ENCODE data around the gene FLT3.
"Not testable (repeated sequence)": the region's sequence is repeated elsewhere in the genome, so short reads cannot be mapped to it uniquely, and the experiment has no call there.

FLT3 gene

DNA sequence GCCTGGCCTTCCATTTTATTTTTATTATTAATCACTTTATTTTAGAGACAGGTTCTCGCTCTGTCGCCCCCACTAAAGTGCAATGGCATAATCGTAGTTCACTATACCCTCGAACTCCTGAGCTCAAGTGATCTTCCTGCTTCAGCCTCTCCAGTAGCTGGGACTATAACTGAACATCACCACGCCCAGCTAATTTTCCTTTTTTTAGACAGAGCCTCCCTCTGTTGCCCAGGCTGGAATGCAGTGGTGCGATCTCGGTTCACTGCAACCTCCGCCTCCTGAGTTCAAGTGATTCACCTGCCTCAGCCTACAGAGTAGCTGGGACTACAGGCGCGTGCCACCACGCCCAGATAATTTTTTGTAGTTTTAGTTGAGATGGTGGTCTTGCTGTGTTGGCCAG, 31.3 kb upstream of the FLT3 start:
- Histone ChIP-seq H3K9me3 (ENCODE audit: control insufficient read depth, insufficient read depth, low read length) (no peaks in the 10 kb centered on the region), H3K36me3 (ENCODE audit: control insufficient read depth, insufficient read depth, low read length) (no peaks in the 10 kb centered on the region), H3K4me1 (ENCODE audit: control insufficient read depth, insufficient read depth, low read length) (no peaks in the 10 kb centered on the region), H3K27ac (ENCODE audit: low read length) (no peak overlapping the region), H3K27me3 (ENCODE audit: control insufficient read depth, insufficient read depth, low read length) (no peaks in the 10 kb centered on the region), H3K4me3 (ENCODE audit: low read length) (no peak overlapping the region)
- WGBS (ENCODE audit: insufficient coverage, insufficient read length): no CpG with 5 or more reads among the region's 11 CpGs
- no peak for DNase-seq (ENCODE audit: low read depth, low spot score)

DNA sequence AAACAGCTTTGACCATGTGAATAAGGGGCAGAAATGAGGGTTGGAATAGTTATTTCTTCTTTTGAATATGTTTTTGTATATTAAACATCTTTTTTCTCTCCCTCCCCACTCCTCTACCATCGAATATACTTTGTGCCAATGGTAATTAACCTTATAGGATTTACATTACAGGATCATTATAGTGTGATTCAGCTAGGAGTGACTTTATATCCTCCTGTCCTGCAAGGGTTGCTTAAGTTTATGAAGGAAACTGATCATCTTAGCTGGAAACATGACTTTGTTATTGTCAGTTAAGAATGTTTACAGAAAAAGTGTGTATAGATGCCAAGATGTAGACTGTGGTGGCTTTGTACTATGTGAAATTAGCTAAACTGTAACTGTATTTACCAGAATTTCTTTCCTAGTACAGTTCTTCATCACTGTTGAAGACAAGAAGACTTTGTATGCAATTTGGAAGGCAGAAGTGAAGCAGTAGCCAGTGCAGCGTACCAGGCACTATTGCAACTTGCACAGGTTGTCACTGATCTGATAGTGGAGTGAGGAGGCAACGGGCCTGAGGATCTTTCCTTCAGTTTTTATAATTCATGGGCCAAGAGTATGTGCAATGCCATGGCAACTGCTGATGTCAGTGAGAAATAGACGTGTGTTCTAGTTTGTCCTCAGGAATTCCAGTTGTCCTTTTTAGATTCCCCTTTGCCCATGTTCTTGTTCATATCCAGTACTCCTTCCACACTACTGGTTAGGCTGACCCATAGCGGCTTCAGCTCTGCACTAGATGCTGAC, 29.7 kb upstream of the FLT3 start:
- WGBS (ENCODE audit: insufficient coverage, insufficient read length): no CpG with 5 or more reads among the region's 5 CpGs
- H3K27ac ChIP-seq (ENCODE audit: low read length): no peak overlapping the region
- no peaks in the 10 kb centered on the region for H3K4me1 ChIP-seq (ENCODE audit: control insufficient read depth, insufficient read depth, low read length)
- DNase-seq (ENCODE audit: low read depth, low spot score): no peak
- H3K9me3 ChIP-seq (ENCODE audit: control insufficient read depth, insufficient read depth, low read length): no peaks in the 10 kb centered on the region
- H3K27me3 ChIP-seq (ENCODE audit: control insufficient read depth, insufficient read depth, low read length): no peaks in the 10 kb centered on the region
- no peak overlapping the region for H3K4me3 ChIP-seq (ENCODE audit: low read length)
- no peaks in the 10 kb centered on the region for H3K36me3 ChIP-seq (ENCODE audit: control insufficient read depth, insufficient read depth, low read length)

DNA sequence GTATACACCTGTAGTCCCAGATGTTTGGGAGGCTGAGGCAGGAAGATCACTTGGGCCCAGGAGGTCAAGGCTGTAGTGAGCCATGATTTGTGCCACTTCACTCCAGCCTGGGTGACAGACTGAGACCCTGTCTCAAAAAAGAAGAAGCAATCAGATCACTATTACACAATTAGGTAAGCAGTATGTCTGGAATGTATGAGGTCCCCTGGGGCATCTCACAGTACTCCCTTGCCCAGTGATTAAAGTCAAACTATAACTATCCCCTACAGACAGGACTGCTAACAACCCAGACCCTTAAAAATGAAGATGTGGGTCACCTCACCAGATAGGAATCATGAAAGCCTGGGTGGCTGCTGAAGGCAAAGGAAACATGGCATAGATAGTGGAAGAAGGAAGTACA, 28.6 kb upstream of the FLT3 start:
- no peak for DNase-seq (ENCODE audit: low read depth, low spot score)
- H3K4me1 ChIP-seq (ENCODE audit: control insufficient read depth, insufficient read depth, low read length): no peaks in the 10 kb centered on the region
- no peak overlapping the region for H3K4me3 ChIP-seq (ENCODE audit: low read length)
- H3K36me3 ChIP-seq (ENCODE audit: control insufficient read depth, insufficient read depth, low read length): no peaks in the 10 kb centered on the region
- H3K27ac ChIP-seq (ENCODE audit: low read length): no peak overlapping the region
- H3K27me3 ChIP-seq (ENCODE audit: control insufficient read depth, insufficient read depth, low read length): no peaks in the 10 kb centered on the region
- no peaks in the 10 kb centered on the region for H3K9me3 ChIP-seq (ENCODE audit: control insufficient read depth, insufficient read depth, low read length)

DNA sequence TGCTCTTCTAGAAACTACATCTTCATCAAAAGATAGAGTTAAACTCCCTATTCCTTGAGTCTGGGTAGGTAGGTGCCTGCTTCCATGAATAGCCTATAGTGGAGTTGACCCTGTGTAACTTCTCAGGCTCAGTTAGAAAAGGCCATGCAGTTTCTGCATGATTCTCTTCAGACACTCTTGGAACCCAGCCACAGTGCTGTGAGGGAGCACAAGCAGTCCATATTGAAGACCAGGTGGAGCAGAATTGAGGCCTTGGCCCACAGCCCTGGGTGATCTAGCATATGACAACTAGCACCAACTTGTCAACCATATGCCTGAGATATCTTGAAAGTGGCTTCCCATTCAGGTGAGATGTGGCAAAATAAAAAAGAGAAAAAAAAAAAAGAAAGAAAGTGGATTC, 27.7 kb upstream of the FLT3 start:
- Histone ChIP-seq H3K9me3 (ENCODE audit: control insufficient read depth, insufficient read depth, low read length) (no peaks in the 10 kb centered on the region), H3K27ac (ENCODE audit: low read length) (no peak overlapping the region), H3K4me1 (ENCODE audit: control insufficient read depth, insufficient read depth, low read length) (no peaks in the 10 kb centered on the region), H3K4me3 (ENCODE audit: low read length) (no peak overlapping the region), H3K36me3 (ENCODE audit: control insufficient read depth, insufficient read depth, low read length) (no peaks in the 10 kb centered on the region), H3K27me3 (ENCODE audit: control insufficient read depth, insufficient read depth, low read length) (no peaks in the 10 kb centered on the region)
- no peak for DNase-seq (ENCODE audit: low read depth, low spot score)

DNA sequence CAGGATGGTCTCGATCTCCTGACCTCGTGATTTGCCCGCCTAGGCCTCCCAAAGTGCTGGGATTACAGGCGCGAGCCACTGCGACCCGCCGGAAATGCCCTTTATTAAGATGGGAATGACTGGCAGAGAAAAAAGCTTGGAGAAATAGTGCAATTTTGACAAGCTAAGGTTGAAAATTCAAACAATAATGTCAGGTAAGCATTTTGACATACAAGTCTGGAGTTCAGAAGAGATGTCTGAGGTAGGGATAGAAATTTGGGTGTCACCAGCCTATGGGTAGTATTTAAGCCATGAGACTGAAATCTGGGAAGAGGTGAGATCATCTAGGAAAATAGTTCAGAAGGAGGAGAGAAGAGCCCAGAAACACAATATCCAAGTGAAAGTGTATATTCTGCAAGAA, 20.8 kb upstream of the FLT3 start:
- no peaks in the 10 kb centered on the region for H3K27me3 ChIP-seq (ENCODE audit: control insufficient read depth, insufficient read depth, low read length)
- H3K9me3 ChIP-seq (ENCODE audit: control insufficient read depth, insufficient read depth, low read length): no peaks in the 10 kb centered on the region
- no peaks in the 10 kb centered on the region for H3K4me1 ChIP-seq (ENCODE audit: control insufficient read depth, insufficient read depth, low read length)
- WGBS (ENCODE audit: insufficient coverage, insufficient read length): no CpG with 5 or more reads among the region's 8 CpGs
- H3K4me3 ChIP-seq (ENCODE audit: low read length): no peak overlapping the region
- H3K36me3 ChIP-seq (ENCODE audit: control insufficient read depth, insufficient read depth, low read length): no peaks in the 10 kb centered on the region
- DNase-seq (ENCODE audit: low read depth, low spot score): no peak
- H3K27ac ChIP-seq (ENCODE audit: low read length): no peak overlapping the region

DNA sequence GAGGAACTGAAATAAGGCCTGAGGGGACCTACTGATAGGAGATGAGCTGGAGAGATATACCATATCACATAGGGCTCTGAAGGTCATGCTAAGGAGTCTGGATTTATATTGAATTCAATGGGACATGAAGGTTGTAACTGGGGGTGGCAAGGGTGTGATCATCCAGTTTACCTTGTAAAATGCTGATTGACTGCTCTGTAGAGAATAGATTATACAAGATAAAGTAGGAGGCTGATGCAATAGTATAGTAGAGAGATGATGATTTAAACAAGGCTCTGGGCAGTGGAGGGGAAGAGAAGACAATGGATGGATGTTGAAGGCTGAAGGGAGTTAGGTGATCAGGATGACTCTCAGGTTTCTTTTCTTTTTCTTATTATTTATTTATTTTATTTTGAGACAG, 19.9 kb upstream of the FLT3 start:
- H3K27me3 ChIP-seq (ENCODE audit: control insufficient read depth, insufficient read depth, low read length): no peaks in the 10 kb centered on the region
- no peak for DNase-seq (ENCODE audit: low read depth, low spot score)
- H3K36me3 ChIP-seq (ENCODE audit: control insufficient read depth, insufficient read depth, low read length): no peaks in the 10 kb centered on the region
- no peaks in the 10 kb centered on the region for H3K9me3 ChIP-seq (ENCODE audit: control insufficient read depth, insufficient read depth, low read length)
- no peak overlapping the region for H3K27ac ChIP-seq (ENCODE audit: low read length)
- H3K4me1 ChIP-seq (ENCODE audit: control insufficient read depth, insufficient read depth, low read length): no peaks in the 10 kb centered on the region
- H3K4me3 ChIP-seq (ENCODE audit: low read length): no peak overlapping the region

DNA sequence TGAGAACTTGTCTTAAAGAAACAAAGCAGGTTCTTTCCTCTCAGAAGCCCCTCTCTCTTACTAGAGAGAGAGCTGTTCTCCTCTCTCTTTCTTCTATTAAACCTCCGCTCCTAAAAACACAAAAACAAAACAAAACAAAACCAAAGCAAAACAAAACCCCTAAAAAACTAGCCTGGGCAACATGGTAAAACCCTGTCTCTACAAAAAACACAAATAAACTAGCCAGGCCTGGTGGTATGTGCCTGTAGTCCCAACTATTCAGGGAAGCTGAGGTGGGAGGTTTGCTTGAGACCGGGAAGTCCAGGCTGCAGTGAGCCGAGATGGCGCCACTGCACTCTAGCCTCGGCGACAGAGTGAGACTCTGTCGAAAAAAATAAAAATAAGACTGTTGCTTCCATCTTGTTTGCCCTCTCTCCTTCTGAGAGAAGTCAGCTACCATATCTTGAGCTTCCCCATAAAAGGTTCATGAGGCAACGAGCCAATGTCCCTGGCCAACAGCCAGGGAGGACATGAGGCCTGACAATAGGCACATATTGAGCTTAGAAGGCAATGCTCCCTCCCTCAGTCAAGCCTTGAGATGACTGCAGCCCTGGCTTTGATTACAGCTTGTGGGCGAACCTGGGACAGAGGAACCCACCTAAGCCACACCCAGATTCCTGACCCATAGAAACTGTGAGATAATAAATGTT, 17.5 kb upstream of the FLT3 start:
- WGBS (ENCODE audit: insufficient coverage, insufficient read length): 100% methylated on average over 1 of the region's 9 CpGs
- DNase-seq (ENCODE audit: low read depth, low spot score): no peak

DNA sequence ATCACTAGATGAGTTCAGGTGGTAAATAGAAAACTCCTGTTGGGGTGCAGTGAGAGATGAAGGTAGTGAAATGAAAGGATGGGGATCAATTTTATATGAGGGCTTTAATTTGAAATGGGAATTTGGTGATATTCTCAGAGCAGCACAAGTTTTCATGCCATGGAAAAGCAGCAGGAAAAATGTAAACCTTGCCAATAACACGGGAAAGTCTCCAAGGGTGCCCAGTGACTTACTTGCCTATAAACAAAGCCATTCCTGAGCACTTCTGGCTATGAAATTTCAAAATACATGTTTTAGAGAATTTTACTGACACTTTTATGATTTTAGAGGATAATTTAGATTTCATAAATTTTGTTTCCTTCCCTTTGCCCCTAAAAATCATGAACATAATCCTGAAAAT, 16.4 kb upstream of the FLT3 start:
- Histone ChIP-seq H3K27me3 (ENCODE audit: control insufficient read depth, insufficient read depth, low read length) (no peaks in the 10 kb centered on the region), H3K36me3 (ENCODE audit: control insufficient read depth, insufficient read depth, low read length) (no peaks in the 10 kb centered on the region), H3K27ac (ENCODE audit: low read length) (no peak overlapping the region), H3K9me3 (ENCODE audit: control insufficient read depth, insufficient read depth, low read length) (no peaks in the 10 kb centered on the region), H3K4me3 (ENCODE audit: low read length) (no peak overlapping the region), H3K4me1 (ENCODE audit: control insufficient read depth, insufficient read depth, low read length) (no peaks in the 10 kb centered on the region)
- WGBS (ENCODE audit: insufficient coverage, insufficient read length): no CpG with 5 or more reads among the region's 1 CpG
- DNase-seq (ENCODE audit: low read depth, low spot score): no peak

More for the DNA sequence above, 17.5 kb upstream of the FLT3 start:
- H3K9me3 ChIP-seq (ENCODE audit: control insufficient read depth, insufficient read depth, low read length): no peaks in the 10 kb centered on the region
- no peaks in the 10 kb centered on the region for H3K27me3 ChIP-seq (ENCODE audit: control insufficient read depth, insufficient read depth, low read length)
- H3K4me1 ChIP-seq (ENCODE audit: control insufficient read depth, insufficient read depth, low read length): no peaks in the 10 kb centered on the region
- H3K27ac ChIP-seq (ENCODE audit: low read length): no peak overlapping the region
- no peaks in the 10 kb centered on the region for H3K36me3 ChIP-seq (ENCODE audit: control insufficient read depth, insufficient read depth, low read length)
- no peak overlapping the region for H3K4me3 ChIP-seq (ENCODE audit: low read length)

DNA sequence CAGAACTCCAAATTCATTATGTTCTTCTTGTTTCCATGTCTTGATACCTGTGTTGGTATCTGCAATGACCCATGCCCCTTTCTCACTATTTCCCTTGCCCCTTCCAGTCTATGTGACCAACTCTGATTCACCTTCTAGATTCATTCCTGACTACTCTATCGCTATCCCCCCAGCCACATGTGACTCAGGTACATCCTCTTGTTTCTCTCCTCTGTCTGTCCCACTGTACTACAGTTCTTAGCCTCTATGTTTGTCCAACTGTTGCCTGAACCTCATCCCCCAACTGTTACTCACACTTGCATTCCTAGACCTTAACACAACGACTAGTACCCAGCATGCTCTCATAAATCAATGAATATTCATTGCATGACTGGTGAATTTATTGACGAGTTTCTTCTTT, 10.0 kb upstream of the FLT3 start:
- Histone ChIP-seq H3K4me3 (ENCODE audit: low read length) (no peak overlapping the region), H3K4me1 (ENCODE audit: control insufficient read depth, insufficient read depth, low read length) (no peaks in the 10 kb centered on the region), H3K27me3 (ENCODE audit: control insufficient read depth, insufficient read depth, low read length) (no peaks in the 10 kb centered on the region), H3K9me3 (ENCODE audit: control insufficient read depth, insufficient read depth, low read length) (no peaks in the 10 kb centered on the region), H3K27ac (ENCODE audit: low read length) (no peak overlapping the region), H3K36me3 (ENCODE audit: control insufficient read depth, insufficient read depth, low read length) (no peaks in the 10 kb centered on the region)
- WGBS (ENCODE audit: insufficient coverage, insufficient read length): no CpG with 5 or more reads among the region's 3 CpGs
- DNase-seq (ENCODE audit: low read depth, low spot score): no peak

DNA sequence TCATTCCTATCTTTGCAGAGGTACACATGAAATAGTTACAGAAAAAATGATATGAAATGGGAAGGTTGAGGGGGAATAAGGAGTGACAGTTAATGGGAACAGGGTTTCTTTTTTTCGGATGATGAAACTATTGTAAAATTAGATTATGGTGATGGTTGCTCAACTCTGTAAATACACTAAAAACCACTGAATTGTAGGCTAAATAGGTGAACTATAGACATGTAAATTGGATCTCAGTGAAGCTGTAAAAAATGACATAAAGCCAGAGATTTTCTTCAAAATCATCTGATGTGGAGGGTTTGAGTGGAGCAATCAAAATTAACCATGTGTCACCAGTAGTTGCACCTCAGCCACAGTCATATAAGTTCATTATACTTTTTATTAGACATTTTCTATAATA, 6.6 kb upstream of the FLT3 start:
- Histone ChIP-seq H3K4me3 (ENCODE audit: low read length) (no peak overlapping the region), H3K27me3 (ENCODE audit: control insufficient read depth, insufficient read depth, low read length) (no peaks in the 10 kb centered on the region), H3K27ac (ENCODE audit: low read length) (no peak overlapping the region), H3K36me3 (ENCODE audit: control insufficient read depth, insufficient read depth, low read length) (no peaks in the 10 kb centered on the region), H3K9me3 (ENCODE audit: control insufficient read depth, insufficient read depth, low read length) (no peaks in the 10 kb centered on the region), H3K4me1 (ENCODE audit: control insufficient read depth, insufficient read depth, low read length) (no peaks in the 10 kb centered on the region)
- 100% methylated on average over 1 of the region's 1 CpG for WGBS (ENCODE audit: insufficient coverage, insufficient read length)
- no peak for DNase-seq (ENCODE audit: low read depth, low spot score)

DNA sequence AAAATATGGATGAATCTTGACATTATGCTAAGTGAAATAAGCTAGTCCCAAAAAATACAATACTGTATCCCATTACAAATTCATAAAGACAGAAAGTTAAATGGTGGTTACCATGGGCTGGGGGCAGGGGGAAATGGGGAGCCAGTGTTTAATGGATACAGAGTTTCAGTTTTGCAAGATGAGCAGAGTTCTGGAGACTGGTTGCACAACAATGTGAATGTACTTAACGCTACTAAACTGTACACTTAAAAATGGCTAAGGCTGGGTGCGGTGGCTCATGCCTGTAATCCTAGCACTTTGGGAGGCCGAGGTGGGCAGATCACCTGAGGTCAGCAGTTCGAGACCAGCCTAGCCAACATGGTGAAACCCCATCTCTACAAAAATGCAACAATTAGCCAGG, 1.5 kb upstream of the FLT3 start:
- not testable (repeated sequence) for H3K4me1 ChIP-seq (ENCODE audit: control insufficient read depth, insufficient read depth, low read length); H3K27me3 ChIP-seq (ENCODE audit: control insufficient read depth, insufficient read depth, low read length); H3K9me3 ChIP-seq (ENCODE audit: control insufficient read depth, insufficient read depth, low read length); H3K36me3 ChIP-seq (ENCODE audit: control insufficient read depth, insufficient read depth, low read length); DNase-seq (ENCODE audit: low read depth, low spot score); H3K4me3 ChIP-seq (ENCODE audit: low read length); H3K27ac ChIP-seq (ENCODE audit: low read length)
- no CpG with 5 or more reads among the region's 4 CpGs for WGBS (ENCODE audit: insufficient coverage, insufficient read length)
